GM23248 (cell line): Measurements from ENCODE around the gene PPP6R2. TPM values are rescaled to one million over a fixed set of nuclear protein-coding genes. Genes with fewer than 3 reads are reported as not detected.

Experiments
- DNase-seq: peaks from one replicate; pipeline ENCODE4 v3.0.0-alpha.2; 2015
- H2AFZ ChIP-seq: fragments of 200-600 bp; sonication (generic); 2 replicates; pipeline ENCODE4 v1.6.1; 2016; ENCODE audit warnings: antibody characterized with exemption
- H3F3A ChIP-seq: fragments of 200-600 bp; sonication (generic); 2 replicates; pipeline ENCODE4 v1.6.1; 2016; ENCODE audit warnings: mild to moderate bottlenecking, antibody characterized with exemption, mixed run types; ENCODE audit not compliant: insufficient read depth
- H3K27ac ChIP-seq: fragments of 200-600 bp; sonication (generic); 2 replicates; pipeline ENCODE4 v1.5.1; 2016; ENCODE audit warnings: mild to moderate bottlenecking
- H3K27me3 ChIP-seq: fragments of 200-600 bp; sonication (generic); replicated peaks from 2 replicates; pipeline ENCODE4 v1.6.1; 2016; ENCODE audit warnings: mild to moderate bottlenecking; ENCODE audit not compliant: insufficient read depth
- H3K36me3 ChIP-seq: fragments of 200-600 bp; sonication (generic); 2 replicates; pipeline ENCODE4 v1.6.1; 2016; ENCODE audit warnings: low read depth, mild to moderate bottlenecking
- H3K4me1 ChIP-seq: fragments of 200-600 bp; sonication (generic); 2 replicates; pipeline ENCODE4 v1.6.1; 2016; ENCODE audit warnings: mild to moderate bottlenecking; ENCODE audit not compliant: insufficient read depth
- H3K4me2 ChIP-seq: fragments of 200-600 bp; sonication (generic); one replicate; pipeline ENCODE4 v1.6.1; 2016; ENCODE audit warnings: mild to moderate bottlenecking; ENCODE audit not compliant: unreplicated experiment
- H3K4me3 ChIP-seq: fragments of 200-600 bp; sonication (generic); 2 replicates; pipeline ENCODE4 v1.5.1; 2016; ENCODE audit warnings: mild to moderate bottlenecking
- H3K79me2 ChIP-seq: fragments of 200-600 bp; sonication (generic); 2 replicates; pipeline ENCODE4 v1.6.1; 2016; ENCODE audit warnings: mild to moderate bottlenecking; ENCODE audit not compliant: insufficient read depth
- H3K9ac ChIP-seq: fragments of 200-600 bp; sonication (generic); 2 replicates; pipeline ENCODE4 v1.6.1; 2016; ENCODE audit warnings: mild to moderate bottlenecking
- H3K9me2 ChIP-seq: fragments of 200-600 bp; sonication (generic); 2 replicates; pipeline ENCODE4 v1.6.1; 2016; ENCODE audit warnings: mixed run types, mild to moderate bottlenecking, moderate library complexity; ENCODE audit not compliant: insufficient read depth
- H3K9me3 ChIP-seq: fragments of 200-600 bp; sonication (generic); one replicate; pipeline ENCODE4 v1.6.1; 2017; ENCODE audit warnings: low read depth
- H4K20me1 ChIP-seq: fragments of 200-600 bp; sonication (generic); 2 replicates; pipeline ENCODE4 v1.6.0; 2016; ENCODE audit not compliant: insufficient read depth
- EZH2 ChIP-seq: fragments of 200-600 bp; sonication (generic); IDR thresholded peaks from 2 replicates; pipeline ENCODE4 v1.6.1; 2018; ENCODE audit warnings: antibody characterized with exemption, mild to moderate bottlenecking; ENCODE audit not compliant: insufficient read depth, poor library complexity, severe bottlenecking
- EZH2phosphoT487 ChIP-seq: fragments of 200-600 bp; sonication (generic); IDR thresholded peaks from 2 replicates; pipeline ENCODE4 v1.6.1; 2018; ENCODE audit warnings: antibody characterized with exemption, moderate library complexity, mild to moderate bottlenecking, low read depth; ENCODE audit not compliant: insufficient read depth
- WGBS, 2 experiments: methylation state at CpG; one replicate each; pipeline ENCODE4 v1.1.6; 2015 to 2017; ENCODE audit warnings: low lambda C conversion rate in 2 of 2, low coverage in 1 of 2; ENCODE audit errors: missing lambda C conversion rate in 2 of 2; 5-methylcytosine and 5-hydroxymethylcytosine counted together
- in situ Hi-C: fragments of 300-500 bp; cut with MboI; formaldehyde crosslinking; loops from 2 replicates; pipeline ENCODE4 v1.15.0; 2020
- polyA plus RNA-seq: library from polyadenylated mRNA; unstranded; fragments of >200 nt; fragmentation: Nextera tagmentation; extraction: Ambion mirVana; gene quantifications from 2 replicates; pipeline ENCODE4 v1.2.1, GENCODE V29; 2016
- total RNA-seq: library from RNA; depleted of rRNA; stranded (reverse); fragments of >200 nt; shearing (Covaris generic); gene quantifications from 2 replicates; pipeline ENCODE4 v1.2.3, GENCODE V29; 2014

The PPP6R2 gene
- total and polyA plus RNA-seq, 2 experiments from 2014 or later = 22.2 to 58.4 TPM

- Histone ChIP-seq H3K4me3 (no peak overlapping the region), H3K79me2 (no peaks in the 10 kb centered on the region), H3K9ac (no peak overlapping the region), H3K4me2 (no peak overlapping the region), H4K20me1 (no peaks in the 10 kb centered on the region), H3F3A (no peaks in the 10 kb centered on the region), H3K27ac (no peak overlapping the region), H2AFZ (no peak overlapping the region), H3K9me2 (no peaks in the 10 kb centered on the region), H3K4me1 (no peaks in the 10 kb centered on the region), H3K27me3 (no peaks in the 10 kb centered on the region), H3K36me3 (no peaks in the 10 kb centered on the region; the same call in 1 of the 2 replicates), H3K9me3 (no peaks in the 10 kb centered on the region)
- no peak for TF ChIP-seq EZH2
- TF ChIP-seq EZH2phosphoT487 = no peak
- WGBS, 2 experiments = 91 to 93% methylated on average over 17 to 18 of the region's 24 CpGs
- DNase-seq = no peak
- in situ Hi-C loops = no loop called here
Observed at GRCh38 chr22:50434849-50435248, 91.7 kb downstream of the PPP6R2 start.

- H3K79me2 ChIP-seq = no peaks in the 10 kb centered on the region
- no peaks in the 10 kb centered on the region for H4K20me1 ChIP-seq
- H3K9ac ChIP-seq = no peak overlapping the region
- no peak overlapping the region for H3K4me3 ChIP-seq
- no peaks in the 10 kb centered on the region for H3K4me1 ChIP-seq
- H3K9me3 ChIP-seq = no peaks in the 10 kb centered on the region
- TF ChIP-seq EZH2phosphoT487 (no peak), EZH2 (no peak)
- no peak for DNase-seq
- no peaks in the 10 kb centered on the region for H3K27me3 ChIP-seq
- no peaks in the 10 kb centered on the region; the same call in 1 of the 2 replicates for H3K36me3 ChIP-seq
- H3K9me2 ChIP-seq = no peaks in the 10 kb centered on the region
- H3K4me2 ChIP-seq = no peak overlapping the region
- no peak overlapping the region for H3K27ac ChIP-seq
- in situ Hi-C loops = no loop called here
- WGBS, 2 experiments = 97 to 98% methylated on average over 18 to 20 of the region's 20 CpGs
- H2AFZ ChIP-seq = no peak overlapping the region
- no peaks in the 10 kb centered on the region for H3F3A ChIP-seq
Observed at GRCh38 chr22:50435291-50436014, 92.3 kb downstream of the PPP6R2 start.

- TF ChIP-seq EZH2 = no peak
- no peak for TF ChIP-seq EZH2phosphoT487
- Histone ChIP-seq H2AFZ (no peak overlapping the region), H3F3A (no peaks in the 10 kb centered on the region), H3K9me2 (no peaks in the 10 kb centered on the region), H3K9ac (no peak overlapping the region), H3K4me2 (no peak overlapping the region), H3K27ac (no peak overlapping the region), H3K36me3 (no peaks in the 10 kb centered on the region; the same call in 1 of the 2 replicates), H3K27me3 (no peaks in the 10 kb centered on the region), H3K4me1 (no peaks in the 10 kb centered on the region), H4K20me1 (no peaks in the 10 kb centered on the region), H3K79me2 (no peaks in the 10 kb centered on the region), H3K4me3 (no peak overlapping the region), H3K9me3 (no peaks in the 10 kb centered on the region)
- in situ Hi-C loops = no loop called here
- WGBS, 2 experiments = 87 to 90% methylated on average over 34 to 37 of the region's 37 CpGs
- no peak for DNase-seq
Observed at GRCh38 chr22:50436015-50436830, 93.1 kb downstream of the PPP6R2 start.

- H3K36me3 ChIP-seq = no peaks in the 10 kb centered on the region
- in situ Hi-C loops = no loop called here
Observed at GRCh38 chr22:50436841-50437341, 93.8 kb downstream of the PPP6R2 start.

More at GRCh38 chr22:50436841-50437341, 93.8 kb downstream of the PPP6R2 start:
- Histone ChIP-seq H3K9ac (no peak overlapping the region), H3F3A (no peaks in the 10 kb centered on the region), H3K4me2 (no peak overlapping the region), H4K20me1 (no peaks in the 10 kb centered on the region), H2AFZ (no peak overlapping the region), H3K79me2 (no peaks in the 10 kb centered on the region), H3K4me3 (no peak overlapping the region), H3K9me2 (no peaks in the 10 kb centered on the region), H3K9me3 (no peaks in the 10 kb centered on the region), H3K27me3 (no peaks in the 10 kb centered on the region), H3K27ac (no peak overlapping the region), H3K4me1 (no peaks in the 10 kb centered on the region)
- DNase-seq = no peak
- 94% methylated on average over 25 of the region's 25 CpGs for WGBS, 2 experiments
- TF ChIP-seq EZH2phosphoT487 (no peak), EZH2 (no peak)
